Stimulated activated CD8-positive, alpha-beta memory T cell treated with anti-CD3 and anti-CD28 coated beads, Interleukin-15, amount 100 ng/mL, for 24 hours (primary cell): ENCODE results near the gene PAQR6.

Experiments used
- DNase-seq: peaks from one replicate; pipeline ENCODE4 v3.0.0-alpha.2; 2020; ENCODE audit warnings: low read depth

Gene PAQR6, protein sequence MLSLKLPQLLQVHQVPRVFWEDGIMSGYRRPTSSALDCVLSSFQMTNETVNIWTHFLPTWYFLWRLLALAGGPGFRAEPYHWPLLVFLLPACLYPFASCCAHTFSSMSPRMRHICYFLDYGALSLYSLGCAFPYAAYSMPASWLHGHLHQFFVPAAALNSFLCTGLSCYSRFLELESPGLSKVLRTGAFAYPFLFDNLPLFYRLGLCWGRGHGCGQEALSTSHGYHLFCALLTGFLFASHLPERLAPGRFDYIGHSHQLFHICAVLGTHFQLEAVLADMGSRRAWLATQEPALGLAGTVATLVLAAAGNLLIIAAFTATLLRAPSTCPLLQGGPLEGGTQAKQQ

DNA sequence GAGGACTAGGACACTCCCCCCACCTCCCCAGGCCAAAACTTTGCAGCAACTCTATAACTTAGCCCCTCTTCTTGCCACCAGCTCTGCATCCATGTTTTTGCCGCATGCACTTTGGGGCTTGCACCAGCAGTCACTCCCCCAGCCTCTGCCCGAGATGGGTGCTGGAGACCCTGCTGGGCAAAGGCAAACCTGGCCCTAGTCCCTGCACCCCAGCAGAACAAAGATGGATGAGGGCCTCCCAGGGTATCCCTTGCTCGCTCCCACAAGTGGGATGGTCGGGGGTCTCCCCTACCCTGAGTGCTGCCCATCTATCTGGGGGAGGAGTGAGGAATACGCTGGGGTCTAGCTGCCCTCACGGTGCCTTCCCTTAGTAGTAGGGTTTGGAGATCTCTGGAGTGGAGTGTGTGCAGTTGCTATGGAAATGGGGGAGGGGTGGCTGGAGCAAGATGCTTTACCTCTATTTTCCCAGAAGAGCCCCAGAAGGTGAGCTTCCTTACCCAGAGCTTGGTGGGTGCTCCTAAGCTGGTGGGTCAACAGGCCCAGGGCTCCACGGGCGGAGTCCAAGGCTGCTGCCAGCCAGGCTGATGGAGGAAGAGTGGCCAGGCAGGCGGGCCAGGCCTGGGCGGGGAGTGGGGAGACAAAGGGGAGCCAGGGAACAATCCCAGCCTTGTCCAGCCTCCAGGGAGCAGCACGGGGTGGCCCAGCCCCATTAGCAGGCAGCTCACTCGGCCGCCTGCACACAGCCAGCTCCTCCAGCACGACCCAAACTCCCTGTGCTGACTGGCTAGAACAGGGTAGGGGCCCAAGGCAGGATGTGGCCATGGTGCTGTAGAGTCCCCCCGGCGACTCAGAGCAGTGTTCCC is at the start of gene PAQR6:
Gene PAQR6, minus strand, starts transcription at position 597 of the 863 bp plus-strand sequence. CDS start 1,325 bp downstream, outside the sequence.
- DNase-seq, result no peak

DNA sequence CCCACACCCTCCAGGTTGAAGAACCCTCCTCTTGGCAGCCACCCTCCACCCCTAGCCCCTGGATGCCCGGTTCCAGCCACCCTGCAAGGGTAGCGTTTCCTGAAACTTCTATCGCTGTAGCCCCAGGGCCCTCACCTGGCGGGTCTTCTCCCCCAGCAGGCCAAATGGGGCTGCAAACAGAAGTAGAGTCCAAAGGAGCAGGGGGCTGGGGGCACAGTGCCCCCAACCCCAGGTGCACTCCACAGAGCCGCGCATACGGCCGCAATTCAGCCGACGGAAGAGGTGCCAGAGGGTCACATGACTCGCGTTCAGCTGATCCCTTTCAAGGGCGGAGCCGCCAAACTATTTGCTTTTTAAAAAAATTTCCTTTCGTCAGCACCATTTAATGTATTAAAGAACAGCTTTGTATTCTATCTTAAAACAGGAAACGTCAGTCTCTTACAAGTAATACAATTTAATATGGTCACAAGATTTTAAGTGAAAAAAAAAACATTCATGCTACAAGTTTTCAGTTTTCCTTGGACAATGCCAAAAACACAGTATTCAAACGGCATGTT is 47.6 kb upstream of the PAQR6 start, which contains the start of gene GLMP:
Gene GLMP, minus strand, starts transcription at position 289 of the 557 bp plus-strand sequence. Its CDS starts 34 bp downstream, at position 255.
- peak; percentile 29 for DNase-seq

DNA sequence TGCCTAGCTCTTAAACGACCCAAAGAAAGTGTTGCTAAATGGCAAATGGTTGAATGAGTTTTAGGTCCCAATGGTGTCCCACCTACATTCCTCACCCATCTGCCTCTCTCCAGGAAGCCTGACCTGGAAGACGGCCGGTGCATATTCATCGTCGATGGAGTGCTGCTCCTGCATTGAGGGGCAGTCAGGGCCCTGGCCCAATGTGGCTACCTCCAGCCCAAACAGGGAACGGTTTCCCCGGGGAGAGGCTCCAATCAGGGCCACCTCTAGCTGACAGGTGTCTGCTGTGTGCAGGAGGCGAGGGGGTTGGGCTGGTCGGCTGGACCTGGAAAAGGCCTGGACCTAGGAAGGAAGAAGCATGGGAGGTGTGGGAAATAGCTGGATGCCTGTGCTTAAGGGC is 46.0 kb upstream of the PAQR6 start:
- DNase-seq, result no peak

- DNase-seq, result no peak
These were observed 45.2 kb upstream of the PAQR6 start for GRCh38 chr1:156293098-156293434.

DNA sequence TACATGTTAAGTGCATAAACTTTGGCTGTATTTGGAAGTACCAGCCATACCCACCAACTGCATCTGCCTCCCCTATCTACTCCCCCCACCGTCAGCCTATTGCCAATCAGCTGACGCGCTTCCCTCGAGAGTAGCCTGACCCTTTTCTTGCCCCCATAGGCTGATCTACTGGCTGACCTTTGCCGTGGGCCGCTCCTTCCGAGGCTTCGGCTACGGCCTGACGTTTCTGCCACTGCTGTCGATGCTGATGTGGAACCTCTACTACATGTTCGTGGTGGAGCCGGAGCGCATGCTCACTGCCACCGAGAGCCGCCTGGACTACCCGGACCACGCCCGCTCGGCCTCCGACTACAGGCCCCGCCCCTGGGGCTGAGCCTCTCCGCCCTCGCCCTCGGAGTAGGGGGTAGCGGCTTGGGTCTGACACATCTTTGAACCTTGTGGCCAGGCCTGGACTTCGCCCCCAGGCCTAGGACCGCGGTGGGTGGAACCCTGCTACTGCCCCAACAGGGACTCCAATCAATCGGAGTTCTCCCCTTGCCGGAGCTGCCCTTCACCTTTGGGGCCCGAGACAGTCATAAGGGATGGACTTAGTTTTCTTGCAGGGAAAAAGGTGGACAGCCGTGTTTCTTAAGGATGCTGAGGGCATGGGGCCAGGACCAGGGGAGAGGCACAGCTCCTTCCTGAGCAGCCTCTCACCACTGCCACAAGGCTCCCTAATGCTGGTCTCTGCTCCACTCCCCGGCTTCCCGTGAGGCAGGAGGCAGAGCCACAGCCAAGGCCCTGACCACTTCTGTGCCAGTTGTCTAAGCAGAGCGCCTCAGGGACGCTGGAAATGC is 43.6 kb upstream of the PAQR6 start:
- DNase-seq, result no peak

GRCh38 chr1:156289857-156290256 is 42.0 kb upstream of the PAQR6 start:
- DNase-seq, result no peak

DNA sequence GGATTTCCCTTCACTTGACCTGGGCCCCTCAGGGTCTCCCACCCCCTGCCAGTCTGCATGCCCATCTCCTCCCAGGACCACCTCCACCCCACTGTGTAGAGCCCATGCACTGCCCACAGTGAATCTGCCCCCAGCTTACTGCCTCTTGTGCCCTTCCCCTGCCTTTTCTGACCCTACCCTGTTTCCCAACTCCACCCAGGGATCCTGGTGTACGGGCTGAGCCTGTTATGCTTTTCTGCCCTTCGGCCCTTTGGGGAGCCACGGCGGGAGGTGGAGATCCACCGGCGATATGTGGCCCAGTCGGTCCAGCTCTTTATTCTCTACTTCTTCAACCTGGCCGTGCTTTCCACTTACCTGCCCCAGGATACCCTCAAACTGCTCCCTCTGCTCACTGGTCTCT is 38.2 kb upstream of the PAQR6 start:
- DNase-seq, result no peak

DNA sequence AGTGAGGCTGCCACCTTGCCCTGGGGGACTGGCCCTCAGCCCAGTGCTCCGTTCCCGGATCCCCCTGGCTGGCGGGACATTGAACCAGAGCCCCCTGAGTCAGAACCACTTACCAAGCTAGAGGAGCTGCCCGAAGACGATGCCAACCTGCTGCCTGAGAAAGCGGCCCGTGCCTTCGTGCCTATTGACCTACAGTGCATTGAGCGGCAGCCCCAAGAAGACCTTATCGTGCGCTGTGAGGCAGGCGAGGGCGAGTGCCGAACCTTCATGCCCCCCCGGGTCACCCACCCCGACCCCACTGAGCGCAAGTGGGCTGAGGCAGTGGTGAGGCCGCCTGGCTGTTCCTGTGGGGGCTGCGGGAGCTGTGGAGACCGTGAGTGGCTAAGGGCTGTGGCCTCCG is 37.6 kb upstream of the PAQR6 start:
- no peak for DNase-seq

GRCh38 chr1:156284757-156285156 is 36.9 kb upstream of the PAQR6 start:
- DNase-seq, result no peak

DNA sequence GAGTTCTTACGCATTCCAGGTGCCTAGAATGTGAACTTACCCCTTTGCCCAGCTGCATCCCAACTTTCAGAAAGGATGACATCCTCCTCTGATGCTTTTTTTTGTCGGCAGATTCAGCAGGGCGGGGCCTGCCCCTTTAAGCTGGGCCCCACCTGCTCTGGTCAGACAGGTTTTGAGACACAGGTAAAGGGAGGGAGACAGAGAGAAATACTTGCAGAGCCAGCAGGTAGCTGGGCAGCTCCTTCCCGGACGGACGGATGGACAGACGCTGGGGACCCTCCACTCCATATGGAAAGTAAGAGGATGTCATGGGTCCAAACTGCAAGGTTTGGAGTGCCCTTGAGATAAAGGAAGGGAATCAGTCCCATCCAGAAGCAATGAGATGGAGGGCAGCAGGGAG is 36.3 kb upstream of the PAQR6 start, which contains the start of gene TMEM79:
Gene TMEM79, plus strand, starts transcription at position 214 of the 400 bp plus-strand sequence. CDS start 902 bp downstream, outside the sequence.
- DNase-seq, result no peak

DNA sequence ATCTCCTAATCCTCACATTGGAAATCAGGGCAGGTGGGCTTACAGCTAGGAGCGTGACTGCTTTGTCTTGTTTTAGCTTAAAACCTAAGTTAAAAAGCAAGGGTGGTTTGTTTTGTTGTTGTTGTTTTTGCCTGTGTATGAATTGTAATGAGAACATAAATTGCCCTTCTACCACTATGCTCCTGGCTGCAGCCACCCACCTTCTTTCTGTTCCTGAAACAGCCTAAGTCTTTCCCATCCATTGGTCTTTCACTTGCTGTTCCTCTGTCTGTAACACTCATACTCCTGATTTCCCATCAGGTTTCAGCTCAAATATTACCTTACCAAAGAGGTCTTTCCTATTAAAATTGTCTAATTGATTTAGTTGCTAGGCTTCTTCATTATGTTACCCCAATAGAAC is 35.7 kb upstream of the PAQR6 start:
- DNase-seq, result no peak

- DNase-seq, result peak; percentile 78
These were observed 34.8 kb upstream of the PAQR6 start, which contains the start of gene SMG5 for GRCh38 chr1:156282479-156283222. Gene SMG5 (minus strand): TSS chr1:156282825. CDS start chr1:156282680, 145 bp downstream.

DNA sequence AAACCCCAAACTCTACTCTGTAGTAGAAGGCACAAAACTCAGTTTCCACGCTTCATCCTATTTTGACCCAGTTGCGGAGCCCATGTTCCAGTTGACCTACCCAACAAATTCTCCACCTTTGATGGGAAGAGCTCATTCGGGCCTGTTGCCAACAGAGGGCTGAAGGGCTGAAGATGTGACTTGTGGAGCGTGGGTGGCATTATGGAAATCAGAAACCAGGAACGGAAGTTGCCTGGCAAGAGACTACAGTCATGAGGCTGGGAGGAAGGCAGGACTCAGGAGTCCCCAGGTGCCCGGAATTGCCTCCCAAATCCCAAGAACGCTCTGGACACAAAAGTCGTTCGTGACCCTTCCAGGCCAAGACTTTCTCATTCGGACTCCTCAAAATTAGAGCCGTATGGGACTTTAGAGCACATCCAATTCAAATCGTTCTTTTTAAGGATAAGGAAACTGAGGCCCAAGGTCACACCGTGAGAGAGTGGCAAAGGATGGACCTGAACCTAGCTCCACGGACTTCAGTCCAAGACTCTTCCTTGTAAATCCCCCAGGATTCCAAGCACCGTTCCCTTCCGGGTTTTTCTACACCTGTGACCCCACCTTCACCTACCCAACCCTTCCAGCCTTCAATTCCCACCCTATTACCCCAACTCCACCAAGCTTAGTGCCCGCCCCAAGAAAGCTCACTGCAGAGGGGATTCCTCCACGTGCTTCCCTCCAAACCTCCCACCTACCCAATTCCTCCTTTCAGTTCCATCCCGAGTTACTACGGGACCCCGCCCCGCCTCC is 34.0 kb upstream of the PAQR6 start:
- DNase-seq, result no peak

- DNase-seq, result peak; percentile 21
These were observed 33.4 kb upstream of the PAQR6 start for GRCh38 chr1:156281281-156281680.

GRCh38 chr1:156279837-156280236 is 32.0 kb upstream of the PAQR6 start:
- DNase-seq, result no peak

DNA sequence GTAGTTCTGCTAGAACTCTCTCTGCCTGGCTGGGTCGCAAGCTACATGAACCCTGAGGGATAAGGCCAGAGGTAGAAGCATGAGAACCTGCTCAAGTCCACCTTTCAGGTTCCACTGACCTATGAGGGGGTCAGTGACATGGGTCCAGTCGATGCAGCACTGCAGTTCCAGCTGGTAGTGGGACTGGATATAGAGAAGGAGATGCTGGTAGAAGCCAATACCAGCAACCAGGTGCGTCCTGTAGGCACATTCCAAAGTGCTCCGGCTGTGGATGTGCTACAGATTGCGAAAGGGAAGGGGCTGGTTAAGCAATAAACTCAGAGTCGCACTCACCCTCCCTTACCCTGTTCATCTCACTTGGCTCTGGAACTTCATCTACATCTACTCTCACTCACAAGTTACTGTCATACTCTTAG is 29.1 kb upstream of the PAQR6 start:
- no peak for DNase-seq

DNA sequence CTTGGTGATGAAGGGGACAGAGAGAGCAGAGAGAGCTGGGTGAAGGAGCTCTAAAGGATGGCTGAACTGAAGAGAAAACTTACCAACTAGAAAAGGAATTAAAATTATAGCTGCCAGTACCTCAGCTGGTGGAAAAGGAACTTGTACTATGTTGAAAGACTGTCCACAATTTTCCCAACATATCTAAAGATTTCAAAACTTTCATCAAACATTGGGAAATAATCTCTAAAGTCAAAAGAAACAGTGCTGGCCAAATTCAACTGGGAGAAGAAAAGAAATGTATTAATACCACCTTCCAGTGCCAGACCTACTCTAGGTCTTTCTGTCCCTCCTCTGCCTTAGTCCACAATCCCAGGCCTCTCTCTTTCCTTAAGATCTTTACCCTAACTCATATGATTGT is 28.7 kb upstream of the PAQR6 start:
- no peak for DNase-seq

DNA sequence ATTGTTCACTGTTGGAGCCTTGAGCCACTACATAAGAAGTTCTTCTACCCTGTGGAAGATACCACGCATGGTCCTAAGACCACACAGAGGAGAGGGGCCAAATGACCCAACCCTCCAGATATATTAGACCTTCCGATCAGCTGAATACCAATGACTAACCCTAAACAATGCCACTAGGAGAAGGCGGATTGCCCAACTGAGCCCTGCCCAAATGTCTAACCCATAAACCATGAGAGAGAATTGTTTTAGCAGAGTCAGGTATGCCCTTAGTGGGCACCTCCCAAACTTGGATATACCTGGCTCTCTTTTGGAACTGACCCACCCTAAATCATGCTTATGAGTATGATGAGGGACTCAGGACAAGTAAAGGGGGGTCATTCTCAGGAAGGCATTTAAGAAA is 22.5 kb upstream of the PAQR6 start:
- DNase-seq, result no peak

DNA sequence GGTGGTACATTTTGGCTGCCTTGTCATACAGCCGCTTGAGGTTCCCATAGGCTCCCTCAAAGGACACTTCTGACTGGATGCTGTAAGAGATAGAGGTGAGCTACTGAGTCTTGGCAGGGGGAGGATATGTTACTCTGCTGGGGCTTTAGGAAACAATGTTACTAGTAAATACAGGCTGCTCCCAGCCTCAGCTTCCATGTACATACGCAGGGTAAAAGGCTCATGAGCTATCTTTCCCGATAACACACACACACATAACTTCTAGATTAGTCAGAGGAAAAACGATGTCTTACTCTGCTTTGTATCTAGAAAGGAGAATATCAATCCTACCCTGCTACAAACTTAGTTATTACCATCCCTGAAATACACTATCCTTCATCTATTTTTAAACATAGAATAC is 20.5 kb upstream of the PAQR6 start:
- DNase-seq, result no peak

GRCh38 chr1:156266051-156266450 is 18.2 kb upstream of the PAQR6 start:
- no peak for DNase-seq
